ENCODE measurements around the gene RBMS3. TPM values are rescaled to one million over a fixed set of nuclear protein-coding genes. Genes with fewer than 3 reads are reported as not detected.

RBMS3 gene
- total and polyA plus RNA-seq, 2 of the 13 experiments (the other 11 are each of a cell fraction or from before 2014, with no cell fraction given) = not detected

DNA sequence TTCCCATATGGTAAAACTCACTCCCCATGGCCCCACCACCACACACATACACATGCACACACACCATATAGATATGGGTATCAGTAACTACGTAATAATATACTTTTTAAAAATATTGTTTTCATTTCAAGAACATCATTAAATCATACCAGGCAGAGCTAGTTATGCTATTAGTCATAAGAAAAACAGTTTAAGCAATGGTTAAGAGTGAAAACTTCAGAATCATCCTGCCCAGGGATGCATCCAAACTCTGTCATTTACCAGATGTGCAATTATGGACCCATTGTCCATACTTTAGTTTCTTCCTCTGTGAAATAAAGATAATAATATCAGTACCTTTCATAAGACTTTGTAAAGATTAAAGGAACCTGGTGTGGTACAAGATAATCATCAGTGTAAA is 608.3 kb downstream of the RBMS3 start:
- intact Hi-C loops (cut with micrococcal nuclease; ENCODE audit: unreplicated experiment) = no loop called here
- FAIRE-seq (no peak), ATAC-seq (no peak)

More for the DNA sequence above, 608.3 kb downstream of the RBMS3 start:
- no TSS peak for BruUV-seq (replicated peaks)
- CTCF ChIA-PET (ENCODE audit: low intra/inter-chr PET ratio, low total read pairs) = no interaction called here
- in situ Hi-C loops (cut with HindIII; ENCODE audit: extremely low pct_ligation_motif_present, low pct_unique_long_range_greater_than_20kb) = no loop called here
- H3K36me3 ChIP-seq (replicated peaks in 1 of 2; ENCODE audit: control insufficient read depth in 1 of 2, insufficient read depth in 2 of 2, low read length in 2 of 2) = no peaks in the 10 kb centered on the region
- no peak overlapping the region for H3K9ac ChIP-seq (ENCODE audit: insufficient read depth, low read depth, low read length)
- POLR2A ChIA-PET = no interaction called here
- 3% methylated on average over 1 of the region's 1 CpG for WGBS (ENCODE audit: low lambda C conversion rate)
- H3K4me3 ChIP-seq (replicated peaks in 1 of 3; ENCODE audit: insufficient read depth in 1 of 3, low read depth in 2 of 3, low read length in 3 of 3) = no peak overlapping the region
- H3K27me3 ChIP-seq (ENCODE audit: control insufficient read depth in 1 of 2, insufficient read depth in 2 of 2, low read length in 2 of 2) = no peaks in the 10 kb centered on the region
- H3K79me2 ChIP-seq (ENCODE audit: insufficient read depth, low read length) = no peaks in the 10 kb centered on the region
- DNase-seq (ENCODE audit: low spot score) = no peak
- no peak overlapping the region for H3K4me2 ChIP-seq (ENCODE audit: low read depth, low read length)
- no peak for TF ChIP-seq ZNF431 (CRISPR knock-in tag; IDR thresholded peaks at IDR 0.05; ENCODE audit: borderline replicate concordance, low read depth)
- TF ChIP-seq ZNF747 (CRISPR knock-in tag; IDR thresholded peaks at IDR 0.05; ENCODE audit: borderline replicate concordance) = no peak
- TF ChIP-seq ZNF207 (IDR thresholded peaks at IDR 0.05; ENCODE audit: borderline replicate concordance) = no peak
- TF ChIP-seq TBX3 (IDR thresholded peaks at IDR 0.05; ENCODE audit: borderline replicate concordance) = no peak
- no peak for TF ChIP-seq JUNB (CRISPR knock-in tag; IDR thresholded peaks at IDR 0.05; ENCODE audit: borderline replicate concordance)
- no peak for TF ChIP-seq ARHGAP35 (CRISPR knock-in tag; IDR thresholded peaks at IDR 0.05; ENCODE audit: borderline replicate concordance)
- no peak for TF ChIP-seq PHF21A (CRISPR knock-in tag; IDR thresholded peaks at IDR 0.05)
- no peak for TF ChIP-seq ZNF12 (CRISPR knock-in tag; IDR thresholded peaks at IDR 0.05)
- no peak for TF ChIP-seq SMARCC2 (IDR thresholded peaks at IDR 0.05)
- TF ChIP-seq ZNF598 (CRISPR knock-in tag; IDR thresholded peaks at IDR 0.05; ENCODE audit: borderline replicate concordance) = no peak
- TF ChIP-seq, protein P1, sequence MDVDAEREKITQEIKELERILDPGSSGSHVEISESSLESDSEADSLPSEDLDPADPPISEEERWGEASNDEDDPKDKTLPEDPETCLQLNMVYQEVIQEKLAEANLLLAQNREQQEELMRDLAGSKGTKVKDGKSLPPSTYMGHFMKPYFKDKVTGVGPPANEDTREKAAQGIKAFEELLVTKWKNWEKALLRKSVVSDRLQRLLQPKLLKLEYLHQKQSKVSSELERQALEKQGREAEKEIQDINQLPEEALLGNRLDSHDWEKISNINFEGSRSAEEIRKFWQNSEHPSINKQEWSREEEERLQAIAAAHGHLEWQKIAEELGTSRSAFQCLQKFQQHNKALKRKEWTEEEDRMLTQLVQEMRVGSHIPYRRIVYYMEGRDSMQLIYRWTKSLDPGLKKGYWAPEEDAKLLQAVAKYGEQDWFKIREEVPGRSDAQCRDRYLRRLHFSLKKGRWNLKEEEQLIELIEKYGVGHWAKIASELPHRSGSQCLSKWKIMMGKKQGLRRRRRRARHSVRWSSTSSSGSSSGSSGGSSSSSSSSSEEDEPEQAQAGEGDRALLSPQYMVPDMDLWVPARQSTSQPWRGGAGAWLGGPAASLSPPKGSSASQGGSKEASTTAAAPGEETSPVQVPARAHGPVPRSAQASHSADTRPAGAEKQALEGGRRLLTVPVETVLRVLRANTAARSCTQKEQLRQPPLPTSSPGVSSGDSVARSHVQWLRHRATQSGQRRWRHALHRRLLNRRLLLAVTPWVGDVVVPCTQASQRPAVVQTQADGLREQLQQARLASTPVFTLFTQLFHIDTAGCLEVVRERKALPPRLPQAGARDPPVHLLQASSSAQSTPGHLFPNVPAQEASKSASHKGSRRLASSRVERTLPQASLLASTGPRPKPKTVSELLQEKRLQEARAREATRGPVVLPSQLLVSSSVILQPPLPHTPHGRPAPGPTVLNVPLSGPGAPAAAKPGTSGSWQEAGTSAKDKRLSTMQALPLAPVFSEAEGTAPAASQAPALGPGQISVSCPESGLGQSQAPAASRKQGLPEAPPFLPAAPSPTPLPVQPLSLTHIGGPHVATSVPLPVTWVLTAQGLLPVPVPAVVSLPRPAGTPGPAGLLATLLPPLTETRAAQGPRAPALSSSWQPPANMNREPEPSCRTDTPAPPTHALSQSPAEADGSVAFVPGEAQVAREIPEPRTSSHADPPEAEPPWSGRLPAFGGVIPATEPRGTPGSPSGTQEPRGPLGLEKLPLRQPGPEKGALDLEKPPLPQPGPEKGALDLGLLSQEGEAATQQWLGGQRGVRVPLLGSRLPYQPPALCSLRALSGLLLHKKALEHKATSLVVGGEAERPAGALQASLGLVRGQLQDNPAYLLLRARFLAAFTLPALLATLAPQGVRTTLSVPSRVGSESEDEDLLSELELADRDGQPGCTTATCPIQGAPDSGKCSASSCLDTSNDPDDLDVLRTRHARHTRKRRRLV (CRISPR knock-in tag; IDR thresholded peaks at IDR 0.05) = no peak
- TF ChIP-seq ZBTB44 (CRISPR knock-in tag; IDR thresholded peaks at IDR 0.05) = no peak
- TF ChIP-seq STAG1 (CRISPR knock-in tag; IDR thresholded peaks at IDR 0.05) = no peak
- TF ChIP-seq EED (CRISPR knock-in tag; IDR thresholded peaks at IDR 0.05) = no peak
- TF ChIP-seq ASH2L (IDR thresholded peaks at IDR 0.05; ENCODE audit: insufficient read length, low read depth, low read length) = no peak
- no peak overlapping the region for H3K27ac ChIP-seq (ENCODE audit: extremely low read length, insufficient read depth, low read length)
- H4K20me1 ChIP-seq (ENCODE audit: insufficient read depth, low read length) = no peaks in the 10 kb centered on the region
- H3K4me1 ChIP-seq (ENCODE audit: insufficient read depth, low read length) = no peaks in the 10 kb centered on the region
- no peak overlapping the region for H2AFZ ChIP-seq (ENCODE audit: low read length)
- no peaks in the 10 kb centered on the region for H3K9me3 ChIP-seq (ENCODE audit: low read length)
